B cell (primary cell): ENCODE data around the gene OR2AT4. TPM values are rescaled to one million over a fixed set of nuclear protein-coding genes. Genes with fewer than 3 reads are reported as not detected.

Experiments
- ATAC-seq: fragments of 200-7000 bp; cut with Tn5 transposase; one replicate; pipeline ENCODE4 v1.10.0; 2021; ENCODE audit warnings: low read depth, mild to moderate bottlenecking, moderate number of reproducible peaks, moderate library complexity
- CTCF ChIA-PET: fragments of 350-600 bp; sonication (Branson Sonifier 250); formaldehyde crosslinking; loops from one replicate; lab custom pipeline; 2021; ENCODE audit warnings: antibody characterized with exemption, inconsistent platforms; lab: Charles Lee
- POLR2A ChIA-PET: fragments of 350-600 bp; sonication (Branson Sonifier 250); formaldehyde crosslinking; loops from one replicate; lab custom pipeline; 2021; ENCODE audit warnings: antibody characterized with exemption; lab: Charles Lee
- DNase-seq: peaks from one replicate; pipeline ENCODE4 v3.0.0; 2013
- H2AFZ ChIP-seq: 2 replicates; pipeline ENCODE4 v1.6.1; 2012; ENCODE audit warnings: mild to moderate bottlenecking, low read depth, low read length; ENCODE audit not compliant: insufficient read depth, poor library complexity, severe bottlenecking
- H3K27ac ChIP-seq, 2 donors: 1 replicate in 1 of 2; 2 replicates in 1 of 2; pipeline ENCODE4 v1.5.1; 2012 to 2013; ENCODE audit warnings: low read length in 2 of 2, mild to moderate bottlenecking in 2 of 2, moderate library complexity in 1 of 2
- H3K27me3 ChIP-seq, 4 experiments: fragments of 200-600 bp in 1 of 4; sonication (generic) in 1 of 4; replicated peaks in 1 of 4; 1 replicate in 2 of 4; 2 replicates in 2 of 4; pipeline versions ENCODE4 v1.6.1 to v1.7.0; 2013 to 2016; ENCODE audit warnings: low read length in 3 of 4, mild to moderate bottlenecking in 2 of 4, mixed read lengths in 1 of 4, moderate library complexity in 1 of 4; ENCODE audit not compliant: insufficient read depth in 4 of 4, control insufficient read depth in 3 of 4; ENCODE audit errors: control extremely low read depth in 1 of 4
- H3K36me3 ChIP-seq, 2 experiments: replicated peaks in 1 of 2; 1 replicate in 1 of 2; 2 replicates in 1 of 2; pipeline versions ENCODE4 v1.6.1 to v1.7.1; 2013; ENCODE audit warnings: low read length in 1 of 2; ENCODE audit not compliant: insufficient read depth in 2 of 2, control insufficient read depth in 1 of 2; ENCODE audit errors: control extremely low read depth in 1 of 2, extremely low read depth in 1 of 2
- H3K4me1 ChIP-seq, 2 donors: fragments of 200-600 bp in 1 of 2; sonication (generic) in 1 of 2; 1 replicate in 1 of 2; 2 replicates in 1 of 2; pipeline versions ENCODE4 v1.5.1 to v1.6.1; 2013 to 2017; ENCODE audit warnings: low read length in 2 of 2; ENCODE audit not compliant: control insufficient read depth in 2 of 2, insufficient read depth in 2 of 2
- H3K4me2 ChIP-seq: replicated peaks from 2 replicates; pipeline ENCODE3; 2012; ENCODE audit warnings: mild to moderate bottlenecking, low read depth, low read length; ENCODE audit not compliant: poor library complexity, severe bottlenecking
- H3K4me3 ChIP-seq, 5 experiments: fragments of 200-600 bp in 1 of 5; sonication (generic) in 1 of 5; 1 replicate in 3 of 5; 2 replicates in 2 of 5; pipeline versions ENCODE4 v1.5.1 to v1.7.0; 2011 to 2016; ENCODE audit warnings: low read length in 4 of 5, mild to moderate bottlenecking in 4 of 5, low read depth in 2 of 5, control low read depth in 1 of 5, moderate library complexity in 1 of 5; ENCODE audit not compliant: insufficient read depth in 1 of 5; ENCODE audit errors: control extremely low read depth in 1 of 5, extremely low read depth in 1 of 5
- H3K79me2 ChIP-seq: fragments of 200-600 bp; sonication (generic); one replicate; pipeline ENCODE4 v1.6.0; 2016; ENCODE audit warnings: low read length; ENCODE audit not compliant: control insufficient read depth, insufficient read depth
- H3K9ac ChIP-seq: fragments of 200-600 bp; sonication (generic); 2 replicates; pipeline ENCODE4 v1.6.1; 2017; ENCODE audit warnings: mild to moderate bottlenecking, low read length, moderate library complexity
- H3K9me3 ChIP-seq, 3 donors: one replicate each; pipeline versions ENCODE4 v1.6.1 to v1.7.1; 2013; ENCODE audit warnings: low read length in 2 of 3; ENCODE audit not compliant: control insufficient read depth in 2 of 3, insufficient read depth in 1 of 3; ENCODE audit errors: control extremely low read depth in 1 of 3
- H4K20me1 ChIP-seq: 2 replicates; pipeline ENCODE4 v1.6.0; 2012; ENCODE audit warnings: mild to moderate bottlenecking, low read length; ENCODE audit not compliant: insufficient read depth, control insufficient read depth, poor library complexity, severe bottlenecking
- H3K27ac Mint-ChIP-seq: one replicate; pipeline ENCODE4 v1.8.0; 2021; ENCODE audit warnings: mixed read lengths
- H3K27me3 Mint-ChIP-seq: one replicate; pipeline ENCODE4 v1.8.0; 2021; ENCODE audit warnings: mixed read lengths
- H3K4me1 Mint-ChIP-seq: one replicate; pipeline ENCODE4 v1.8.0; 2021; ENCODE audit warnings: mixed read lengths
- H3K4me3 Mint-ChIP-seq: one replicate; pipeline ENCODE4 v1.8.0; 2021; ENCODE audit warnings: mixed read lengths
- H3K9me3 Mint-ChIP-seq: one replicate; pipeline ENCODE4 v1.8.0; 2022; ENCODE audit warnings: mixed read lengths; ENCODE audit not compliant: insufficient read depth
- CTCF ChIP-seq: fragments of 200-600 bp; IDR thresholded peaks from one replicate; pipeline ENCODE4 v1.8.0; 2022; ENCODE audit warnings: antibody characterized with exemption, mild to moderate bottlenecking
- EZH2 ChIP-seq: IDR thresholded peaks from 2 replicates; pipeline ENCODE4 v1.6.1; 2012; ENCODE audit warnings: borderline replicate concordance, low read depth, mild to moderate bottlenecking, moderate library complexity, low read length; ENCODE audit not compliant: insufficient read depth, poor library complexity, severe bottlenecking
- WGBS: methylation state at CpG from one replicate; pipeline ENCODE4 v1.1.5; 2013; ENCODE audit warnings: missing lambda C conversion rate; ENCODE audit not compliant: insufficient coverage; 5-methylcytosine and 5-hydroxymethylcytosine counted together
- intact Hi-C: fragments of 100-400 bp; cut with micrococcal nuclease; formaldehyde crosslinking; loops from one replicate; pipeline ENCODE4 v1.10.0; 2022
- polyA plus RNA-seq: library from polyadenylated mRNA; depleted of rRNA; stranded (reverse); fragments of >200 nt; gene quantifications from 2 replicates; pipeline ENCODE4 v1.2.3, GENCODE V29; 2012
- total RNA-seq, 2 donors: library from RNA; stranded (reverse); fragments of 120-200 nt in 1 of 2; gene quantifications; 1 replicate in 1 of 2; 2 replicates in 1 of 2; pipeline versions ENCODE4 v1.2.3 to v1.2.4, GENCODE V29; 2013 to 2022

Gene OR2AT4
- total and polyA plus RNA-seq, 2 donors (not counting 1 experiment from before 2014, with no cell fraction given) = not detected

GRCh38 chr11:75063741-75064314 is 32.8 kb downstream of the OR2AT4 start:
- intact Hi-C loops = no loop called here
- H3K4me3 ChIP-seq = no peak overlapping the region
- no peak overlapping the region for H3K9ac ChIP-seq
- no peaks in the 10 kb centered on the region for H3K4me1 ChIP-seq
- Mint-ChIP-seq H3K4me3 (no peak overlapping the region), H3K4me1 (no peaks in the 10 kb centered on the region), H3K9me3 (no peaks in the 10 kb centered on the region), H3K27me3 (peaks cover 28% of the 10 kb centered on the region), H3K27ac (no peak overlapping the region)
- peaks cover 0 to 3% (median 0%) of the 10 kb centered on the region in 3 donors for H3K9me3 ChIP-seq
- POLR2A ChIA-PET = interaction anchor here (0.6 kb wide), 1 partner anchor 511 kb away, joined by 3 read pairs; no protein-coding TSS in a partner anchor
- ATAC-seq = no peak
- TF ChIP-seq EZH2 (no peak), CTCF (no peak)
- no peaks in the 10 kb centered on the region for H4K20me1 ChIP-seq
- CTCF ChIA-PET = interaction anchor here (0.6 to 1.0 kb wide), 2 partner anchors 131 to 133 kb away, joined by 3 read pairs; no protein-coding TSS in a partner anchor
- DNase-seq = no peak
- no peak overlapping the region for H3K27ac ChIP-seq
- no peak overlapping the region for H3K4me2 ChIP-seq
- H3K36me3 ChIP-seq = no peaks in the 10 kb centered on the region
- H2AFZ ChIP-seq = no peak overlapping the region
- no peaks in the 10 kb centered on the region for H3K79me2 ChIP-seq
- WGBS = 83% methylated on average over 2 of the region's 3 CpGs
- peaks cover 0 to 12% (median 3%) of the 10 kb centered on the region in 4 experiments for H3K27me3 ChIP-seq

GRCh38 chr11:75059299-75059698 is 37.4 kb downstream of the OR2AT4 start:
- no peak overlapping the region for H3K4me2 ChIP-seq
- peaks cover 0 to 15% (median 4%) of the 10 kb centered on the region in 4 experiments for H3K27me3 ChIP-seq
- no peaks in the 10 kb centered on the region for H3K79me2 ChIP-seq
- intact Hi-C loops = no loop called here
- no peak overlapping the region for H3K9ac ChIP-seq
- no peak for ATAC-seq
- no peak for DNase-seq
- no peaks in the 10 kb centered on the region for H3K4me1 ChIP-seq
- Mint-ChIP-seq H3K27ac (no peak overlapping the region), H3K27me3 (peaks cover 16% of the 10 kb centered on the region), H3K4me3 (no peak overlapping the region), H3K4me1 (no peaks in the 10 kb centered on the region), H3K9me3 (no peaks in the 10 kb centered on the region)
- TF ChIP-seq EZH2 (no peak), CTCF (no peak)
- H4K20me1 ChIP-seq = no peaks in the 10 kb centered on the region
- no peak overlapping the region for H3K27ac ChIP-seq
- H3K36me3 ChIP-seq = no peaks in the 10 kb centered on the region
- no peak overlapping the region for H2AFZ ChIP-seq
- POLR2A ChIA-PET = no interaction called here
- no peaks in the 10 kb centered on the region for H3K9me3 ChIP-seq
- CTCF ChIA-PET = no interaction called here
- no peak overlapping the region for H3K4me3 ChIP-seq
